GM21723 (cell line): ENCODE data around the gene NUP210.

Experiments used
- ATAC-seq: cut with Tn5 transposase; IDR thresholded peaks from one replicate; pipeline ENCODE4 v1.9.1; 2021; ENCODE audit warnings: mild to moderate bottlenecking, moderate library complexity; ENCODE audit not compliant: unreplicated experiment

Gene NUP210

GRCh38 chr3:13352621-13353131 is 67.4 kb downstream of the NUP210 start:
- ATAC-seq, result no peak

DNA sequence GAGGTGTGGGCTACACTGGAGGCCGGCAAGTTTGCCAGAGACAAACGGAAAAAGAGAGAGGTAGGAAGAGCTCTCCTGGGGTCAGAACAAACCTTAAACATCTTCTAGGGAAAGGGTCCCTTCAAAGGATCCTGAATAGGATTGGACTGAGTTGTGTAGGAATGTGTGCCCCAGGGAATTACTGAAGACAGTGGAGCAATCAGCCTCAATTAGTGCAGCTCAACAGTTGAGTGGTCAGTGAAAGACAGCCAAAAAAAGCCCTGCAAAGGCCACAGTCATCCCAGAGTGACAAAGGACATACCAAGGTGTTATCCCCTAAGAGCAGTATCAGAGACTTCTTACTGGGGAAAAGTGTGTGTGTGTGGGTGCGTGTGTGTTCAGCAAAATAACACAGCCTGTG is 70.3 kb downstream of the NUP210 start:
- no peak for ATAC-seq

GRCh38 chr3:13348661-13349396 is 71.3 kb downstream of the NUP210 start:
- ATAC-seq, result no peak

DNA sequence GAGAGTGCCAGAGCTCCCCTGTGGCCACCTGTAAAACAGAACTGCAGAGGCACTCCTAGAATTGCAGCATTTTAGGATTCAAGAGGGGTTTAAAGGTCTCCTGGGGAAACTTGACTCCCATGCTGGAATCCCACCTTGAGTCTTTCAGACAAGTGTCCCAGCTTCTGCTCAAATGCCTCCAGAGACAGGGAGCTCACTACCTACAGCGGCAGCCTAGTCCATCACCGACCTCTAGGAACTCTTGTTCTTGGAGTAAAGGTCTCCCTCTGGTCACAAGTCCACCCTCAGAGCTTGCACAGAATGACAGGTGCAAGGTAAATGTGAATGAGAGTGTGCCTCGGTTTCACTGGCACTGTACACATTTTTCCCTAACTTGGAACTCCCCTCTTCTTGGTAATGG is 72.0 kb downstream of the NUP210 start:
- ATAC-seq, result no peak

- ATAC-seq, result no peak
Measured at GRCh38 chr3:13347390-13347950, 72.7 kb downstream of the NUP210 start.

DNA sequence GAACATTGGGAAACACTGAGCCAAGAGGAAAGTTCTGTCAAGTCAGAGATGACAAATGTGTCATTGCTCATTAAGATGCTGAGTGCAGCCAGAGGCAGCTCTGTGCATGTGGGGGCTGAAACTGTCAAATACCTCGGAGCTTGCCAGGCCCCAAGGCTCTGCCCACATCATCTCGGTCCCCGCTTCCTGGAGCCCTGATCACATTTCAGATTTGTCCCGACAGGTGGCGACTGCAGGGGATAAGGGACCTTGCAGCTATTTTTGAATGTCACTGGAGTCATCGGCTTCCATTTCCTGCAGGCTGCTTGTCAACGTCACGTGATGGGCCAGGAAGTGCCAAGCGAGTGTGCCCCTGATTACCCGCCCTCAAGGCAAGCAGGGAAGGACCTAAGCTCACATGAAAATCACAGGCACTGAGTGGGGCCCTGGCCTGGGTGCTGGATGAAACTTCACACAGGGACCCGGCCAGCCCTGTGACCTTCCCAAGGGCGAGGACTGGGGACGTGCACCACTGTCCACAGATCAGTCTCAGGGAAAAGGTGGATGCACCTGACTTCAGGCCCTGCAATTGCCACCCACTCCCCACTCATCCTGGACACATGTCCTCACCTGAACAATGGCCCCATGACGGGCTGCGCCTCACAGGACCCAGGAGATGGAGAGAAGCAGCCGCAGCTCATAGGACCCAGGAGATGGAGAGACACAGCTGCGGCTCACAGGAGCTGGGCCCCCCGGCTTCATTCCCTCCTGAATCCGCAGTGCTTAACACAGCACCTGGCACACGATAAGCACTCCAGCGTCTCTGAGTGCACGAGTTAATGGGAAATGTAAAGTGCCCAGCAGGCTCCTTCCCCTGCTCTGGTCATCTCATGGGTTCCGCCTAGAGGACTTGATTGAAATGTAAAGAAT is 73.4 kb downstream of the NUP210 start:
- ATAC-seq, result no peak

DNA sequence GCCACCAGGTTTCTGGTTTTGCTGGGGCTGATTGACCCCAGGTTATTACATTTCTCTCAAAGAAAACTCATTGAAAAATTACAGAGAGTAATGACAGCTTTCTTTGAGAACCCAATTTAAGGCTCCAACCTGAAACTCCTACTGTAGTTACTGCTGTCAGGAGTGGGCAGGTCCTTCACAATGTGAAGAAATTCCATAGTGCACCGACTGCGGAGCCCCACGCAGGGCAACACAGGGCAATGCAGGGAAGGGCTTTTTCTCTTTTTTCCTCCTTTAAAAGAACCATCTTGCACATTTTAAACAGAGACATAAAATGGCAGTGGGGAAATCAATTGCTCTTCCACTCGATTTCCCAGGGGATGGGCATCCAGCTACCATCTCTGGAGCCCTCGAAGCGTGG is 74.3 kb downstream of the NUP210 start:
- ATAC-seq, result no peak

DNA sequence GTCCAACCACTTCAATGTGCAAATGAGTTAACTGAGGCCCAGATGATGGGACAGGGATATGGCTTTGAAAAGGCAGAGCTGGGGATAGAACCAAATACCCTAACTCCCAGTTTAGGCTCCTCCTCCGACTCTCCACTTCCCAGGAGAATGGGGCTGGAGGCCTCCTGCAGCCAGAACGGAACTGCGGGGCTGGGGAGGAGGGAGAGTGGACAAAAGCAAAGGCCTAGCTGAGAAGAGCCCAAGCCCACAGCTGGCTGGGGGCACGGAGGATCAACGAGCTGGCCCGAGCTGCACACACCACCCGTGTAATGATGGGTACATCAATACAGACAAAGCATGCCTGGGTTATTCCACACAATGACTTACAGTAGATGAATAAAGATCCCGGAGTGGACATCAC is 74.8 kb downstream of the NUP210 start:
- ATAC-seq, result no peak

DNA sequence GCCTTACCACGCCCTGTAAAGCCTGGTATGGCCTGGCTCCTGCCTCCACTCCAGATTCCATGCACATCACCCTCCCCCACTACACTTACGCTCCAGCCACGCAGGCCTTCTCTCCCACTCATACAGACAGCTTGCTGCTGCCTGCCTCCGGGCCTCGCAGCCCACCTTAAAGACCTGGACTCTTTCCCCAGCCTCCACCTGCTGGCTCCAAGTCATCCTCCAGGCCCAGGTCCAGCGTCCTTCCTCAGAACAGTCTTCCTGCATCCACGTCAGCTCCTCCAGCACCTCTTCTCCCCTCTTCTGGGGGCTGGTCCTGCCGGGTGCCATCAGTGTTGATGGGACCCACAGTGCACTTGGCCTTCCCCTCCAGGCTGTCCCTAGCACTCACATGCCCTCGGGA is 75.5 kb downstream of the NUP210 start:
- no peak for ATAC-seq

DNA sequence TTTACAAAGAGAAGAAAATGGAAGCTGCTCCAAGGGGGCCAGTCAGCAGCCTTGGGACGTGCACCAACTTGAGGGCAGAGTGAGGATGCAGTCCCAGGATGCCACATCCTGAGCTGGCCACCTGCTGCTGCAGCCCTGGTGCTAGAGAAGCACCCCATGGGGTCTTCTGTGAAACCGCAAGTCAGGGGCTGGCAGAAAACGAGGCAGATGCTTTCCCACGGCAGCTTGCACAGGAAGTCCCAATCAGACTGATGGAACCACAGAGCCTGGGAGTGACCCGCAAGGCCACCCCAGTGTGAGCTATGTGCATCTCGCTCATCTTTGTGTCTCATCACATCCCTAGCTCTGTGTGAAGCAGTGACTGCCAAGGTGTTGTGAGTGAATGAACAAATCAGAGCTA is 76.5 kb downstream of the NUP210 start:
- ATAC-seq, result no peak

DNA sequence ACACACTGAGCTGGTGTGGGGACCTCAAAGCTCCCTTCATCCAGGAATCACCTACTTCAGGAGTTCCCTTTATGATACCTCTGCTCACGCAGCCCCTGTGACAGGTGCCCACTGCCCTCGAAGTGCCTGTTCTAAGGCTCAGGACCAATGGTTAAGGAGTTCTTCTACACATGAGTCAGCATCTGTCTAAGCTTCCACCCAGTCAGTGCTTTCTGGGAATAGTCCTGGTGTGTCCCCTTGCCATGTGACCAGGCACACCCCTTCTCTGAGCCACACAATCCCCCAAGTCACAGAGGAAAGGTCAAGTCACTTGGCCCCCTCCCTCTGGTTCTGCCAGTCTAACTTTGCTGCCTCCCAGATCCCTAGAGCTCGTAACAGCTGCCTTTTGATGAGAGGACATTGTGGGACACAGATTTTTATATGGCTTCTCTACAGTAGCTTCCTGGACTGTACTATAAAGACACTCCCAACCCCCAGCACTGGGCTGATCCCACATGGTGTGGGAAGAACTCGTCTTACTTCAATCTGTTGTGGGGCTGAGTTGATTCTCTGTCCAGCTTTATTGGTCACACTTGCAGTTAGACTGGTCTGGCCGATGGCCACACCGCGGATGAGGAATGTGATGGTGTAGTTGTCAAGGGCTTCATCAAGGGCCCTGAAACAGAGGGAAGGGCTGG is 78.8 kb downstream of the NUP210 start:
- ATAC-seq, result no peak

- no peak for ATAC-seq
Measured at GRCh38 chr3:13339833-13340232, 80.3 kb downstream of the NUP210 start.

- no peak for ATAC-seq
Measured at GRCh38 chr3:13338996-13339395, 81.1 kb downstream of the NUP210 start.

DNA sequence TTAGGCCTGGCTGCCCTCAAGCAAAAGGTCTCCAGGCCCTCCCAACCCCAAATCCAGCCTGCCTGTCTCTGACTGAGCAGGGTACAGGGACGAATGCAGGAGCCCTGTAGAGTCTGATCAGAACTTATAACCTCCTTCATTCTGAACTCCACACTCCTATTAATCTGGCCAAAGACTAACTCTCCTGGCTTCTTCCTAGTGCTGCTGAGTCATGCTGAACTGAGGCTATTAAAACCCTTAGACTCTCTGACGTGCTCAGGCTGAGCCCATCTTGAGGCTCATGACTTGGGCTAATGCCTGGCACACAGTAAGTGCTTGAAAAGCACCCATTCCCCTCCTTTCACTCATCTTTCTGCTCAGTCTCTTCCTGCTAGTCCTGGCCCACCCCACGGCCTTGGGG is 81.9 kb downstream of the NUP210 start:
- no peak for ATAC-seq

DNA sequence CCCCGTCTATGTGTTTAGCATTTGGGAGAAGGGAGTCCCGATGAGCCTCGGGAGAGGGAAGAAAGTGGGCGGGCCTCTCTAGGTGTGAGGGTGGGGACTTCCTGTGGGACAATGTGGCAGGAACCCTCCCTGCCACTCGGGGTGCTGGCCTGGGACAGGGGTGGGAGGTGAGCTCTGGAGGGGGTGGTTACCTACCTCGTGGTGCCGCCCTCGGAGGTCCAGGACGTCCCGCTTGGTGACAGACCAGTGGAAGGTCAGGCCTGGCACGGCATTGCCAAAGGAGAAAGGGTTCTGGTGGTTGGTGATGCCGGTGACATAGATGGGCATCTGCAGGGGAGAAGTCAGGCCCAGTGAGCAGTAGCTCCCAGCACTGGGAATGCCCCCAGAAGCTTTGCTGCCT is 83.5 kb downstream of the NUP210 start:
- no peak for ATAC-seq

GRCh38 chr3:13335503-13335902 is 84.6 kb downstream of the NUP210 start:
- no peak for ATAC-seq

DNA sequence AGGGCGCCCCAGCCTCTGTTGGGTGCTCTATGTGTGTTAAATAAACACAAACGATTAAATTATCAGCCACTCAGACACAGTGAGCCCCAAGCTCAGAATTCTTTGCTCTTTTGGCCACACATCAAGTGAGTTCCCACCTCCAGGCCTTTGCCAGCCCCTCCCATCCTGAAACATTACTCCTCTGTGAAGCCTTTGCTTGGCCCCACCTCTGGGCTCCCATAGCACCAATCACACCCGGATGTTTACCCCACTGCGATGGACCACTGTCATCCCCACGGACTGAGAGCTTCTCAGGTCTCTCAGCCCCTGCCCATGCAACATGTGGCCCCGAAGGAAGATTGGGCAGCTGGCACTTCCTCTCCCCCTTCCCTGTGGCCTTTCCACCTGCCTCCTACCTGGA is 85.1 kb downstream of the NUP210 start:
- ATAC-seq, result no peak

- ATAC-seq, result no peak
Measured at GRCh38 chr3:13333236-13333897, 86.8 kb downstream of the NUP210 start.

- ATAC-seq, result no peak
Measured at GRCh38 chr3:13332740-13333139, 87.4 kb downstream of the NUP210 start.

DNA sequence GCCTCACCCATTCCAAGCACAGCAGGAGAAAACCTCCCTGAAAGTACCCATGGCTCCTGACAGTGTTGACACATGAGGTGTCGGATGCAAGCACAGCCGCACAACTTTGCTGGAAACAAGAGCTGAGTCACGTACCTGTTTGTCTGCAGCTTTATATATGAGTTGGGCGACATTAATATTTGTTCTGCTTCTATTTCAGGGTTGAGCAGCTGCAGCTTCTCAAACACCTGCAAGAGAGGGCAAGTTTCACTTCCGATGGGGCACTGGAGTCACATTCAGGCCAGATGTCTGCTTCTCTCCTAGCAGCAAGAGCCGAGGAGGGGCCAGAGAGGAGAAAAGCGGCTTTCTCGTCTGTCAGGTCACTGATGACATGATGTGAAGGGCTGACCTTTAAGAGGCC is 88.0 kb downstream of the NUP210 start:
- ATAC-seq, result peak; percentile 95

DNA sequence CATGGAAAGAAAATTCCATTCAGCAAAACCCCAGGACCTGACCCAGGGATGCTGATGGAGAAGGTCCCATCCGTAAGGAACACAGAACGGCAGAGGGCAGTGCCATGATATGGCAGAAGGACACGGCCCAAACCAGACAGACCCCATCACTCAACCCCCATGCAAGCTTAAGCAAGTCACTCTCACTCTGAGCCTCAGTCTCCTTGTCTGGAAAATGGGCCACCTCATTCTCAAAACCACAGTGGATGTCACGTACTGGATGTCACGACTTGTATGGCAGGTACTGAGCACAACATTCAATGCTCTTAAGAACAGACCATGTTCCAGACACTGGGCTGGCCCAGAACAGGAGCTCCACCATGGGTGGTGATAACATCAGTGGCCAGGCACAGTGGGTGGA is 90.4 kb downstream of the NUP210 start:
- no peak for ATAC-seq
